ENCODE measurements around the gene GIPC2.

- TF ChIP-seq GATA3 (IDR thresholded peaks at IDR 0.05; ENCODE audit: low read depth, low read length) = no peak
- TF ChIP-seq GATA2 (IDR thresholded peaks at IDR 0.05; ENCODE audit: low read depth, low read length) = no peak
These were observed 24.4 kb downstream of the GIPC2 start for GRCh38 chr1:78070210-78070609.

Measured in SH-SY5Y (cell line).